DMS53 treated with DMSO at 0.1 percent for 48 hours (cell line): ENCODE measurements around the gene RNF182.
"Not testable (repeated sequence)": the region's sequence is repeated elsewhere in the genome, so short reads cannot be mapped to it uniquely, and the experiment has no call there.

ENCODE experiments used
- DNase-seq: peaks from one replicate; lab custom pipeline; 2025; ENCODE audit not compliant: unreplicated experiment; lab: John Stamatoyannopoulos, UW

The RNF182 gene, protein sequence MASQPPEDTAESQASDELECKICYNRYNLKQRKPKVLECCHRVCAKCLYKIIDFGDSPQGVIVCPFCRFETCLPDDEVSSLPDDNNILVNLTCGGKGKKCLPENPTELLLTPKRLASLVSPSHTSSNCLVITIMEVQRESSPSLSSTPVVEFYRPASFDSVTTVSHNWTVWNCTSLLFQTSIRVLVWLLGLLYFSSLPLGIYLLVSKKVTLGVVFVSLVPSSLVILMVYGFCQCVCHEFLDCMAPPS

GRCh38 chr6:13924949-13925881 lies at the start of gene RNF182:
Gene RNF182, plus strand, starts transcription at chr6:13924952. Its CDS starts 52,168 bp downstream, at chr6:13977120.
- DNase-seq, result peak; percentile 14

- no peak for DNase-seq
These were observed 47.7 kb upstream of the RNF182 start for GRCh38 chr6:13877051-13877450.

DNA sequence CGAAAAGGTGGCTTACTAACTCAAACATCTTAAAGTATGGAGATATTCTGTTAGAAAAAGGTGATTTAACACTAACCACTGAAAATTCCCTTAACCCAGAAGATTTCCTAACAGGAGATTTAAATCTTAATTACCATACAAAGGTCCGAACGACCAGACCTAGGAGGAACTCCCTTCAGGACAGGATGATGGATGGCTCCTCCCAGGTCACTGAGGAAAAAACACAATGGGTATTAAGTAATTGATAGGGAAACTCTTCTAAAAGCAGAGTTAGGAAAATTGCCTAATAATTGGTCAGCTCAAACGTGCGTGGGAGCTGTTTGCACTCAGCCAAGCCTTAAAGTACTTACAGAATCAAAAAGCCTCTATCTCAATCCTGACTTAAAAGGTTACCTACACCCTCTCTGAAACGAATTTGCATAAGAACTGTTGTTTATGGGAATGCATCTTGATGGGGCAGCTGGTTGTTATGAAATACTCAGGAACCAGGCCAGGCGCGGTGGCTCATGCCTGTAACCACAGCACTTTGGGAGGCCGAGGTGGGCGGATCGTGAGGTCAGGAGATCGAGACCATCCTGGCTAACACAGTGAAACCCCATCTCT lies 44.6 kb upstream of the RNF182 start:
- not testable (repeated sequence) for DNase-seq

- DNase-seq, result no peak
These were observed 43.1 kb upstream of the RNF182 start for GRCh38 chr6:13881621-13882165.

DNA sequence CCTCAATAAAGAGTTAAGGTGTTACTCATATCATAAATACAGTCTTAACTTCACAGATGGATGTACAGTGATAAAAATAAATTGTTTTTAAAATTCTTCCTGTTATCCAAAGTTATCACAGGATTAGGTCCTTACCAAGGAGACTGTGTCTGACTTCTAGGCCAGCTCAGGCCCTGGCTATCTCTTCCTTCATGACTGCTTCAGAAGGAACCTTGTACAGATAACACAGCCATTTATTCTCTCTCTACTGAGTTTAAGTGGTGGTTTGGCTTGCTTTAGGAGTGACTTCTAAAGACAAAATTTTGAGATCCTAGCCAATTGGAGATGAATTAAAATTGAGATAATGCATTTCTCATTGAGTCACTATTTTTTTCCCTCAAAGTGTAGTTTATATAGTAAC lies 40.8 kb upstream of the RNF182 start:
- DNase-seq, result no peak

GRCh38 chr6:13884397-13884796 lies 40.4 kb upstream of the RNF182 start:
- DNase-seq, result no peak

DNA sequence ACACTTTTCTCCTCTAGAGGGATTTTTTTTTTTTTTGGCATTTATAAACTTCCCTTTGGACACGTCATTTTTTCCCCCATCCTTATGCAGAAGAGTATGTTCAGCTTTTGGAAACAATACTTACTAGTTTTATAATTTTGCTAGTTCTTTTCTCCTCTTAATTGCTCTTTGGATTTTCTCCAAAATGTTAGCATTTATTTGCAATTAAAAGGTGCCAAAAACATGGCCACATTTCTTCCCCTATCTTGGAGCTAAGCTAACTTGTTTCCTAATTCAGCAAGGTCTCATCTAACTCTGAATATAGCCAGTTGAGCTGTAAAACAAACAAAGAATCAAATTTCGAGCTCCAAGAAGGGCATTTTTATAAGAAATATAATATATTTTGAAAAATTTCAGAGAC lies 39.2 kb upstream of the RNF182 start:
- DNase-seq, result no peak

GRCh38 chr6:13886949-13887348 lies 37.8 kb upstream of the RNF182 start:
- DNase-seq, result no peak

DNA sequence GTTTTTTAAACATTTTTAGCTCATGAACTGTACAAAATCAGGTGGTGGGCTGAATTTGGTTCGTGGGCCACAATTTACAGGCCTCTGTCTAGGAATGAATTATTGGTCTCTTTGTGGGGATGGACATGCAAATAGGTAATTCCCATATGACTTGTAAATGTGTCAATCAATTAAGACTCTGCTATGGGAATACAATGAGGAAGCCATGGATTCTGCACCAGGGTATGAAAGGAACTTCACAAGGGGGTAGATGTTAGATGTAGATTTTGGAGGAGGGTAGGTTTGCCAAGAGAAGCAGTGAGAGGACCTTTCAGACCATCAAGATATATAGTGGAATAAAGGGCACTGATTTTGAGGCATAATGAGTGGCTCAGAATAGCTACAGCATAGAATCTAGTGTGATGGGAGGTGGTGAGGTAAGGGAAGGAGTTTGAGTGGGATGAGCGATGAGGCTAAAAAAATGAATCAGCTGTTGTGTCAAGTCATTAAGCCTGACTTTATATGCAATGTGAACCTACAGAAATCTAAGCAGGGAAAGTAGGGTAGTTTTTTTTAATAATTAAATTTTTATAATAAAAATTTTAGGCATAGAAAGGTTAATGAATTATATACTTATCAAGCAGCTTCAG lies 32.6 kb upstream of the RNF182 start:
- DNase-seq, result no peak

DNA sequence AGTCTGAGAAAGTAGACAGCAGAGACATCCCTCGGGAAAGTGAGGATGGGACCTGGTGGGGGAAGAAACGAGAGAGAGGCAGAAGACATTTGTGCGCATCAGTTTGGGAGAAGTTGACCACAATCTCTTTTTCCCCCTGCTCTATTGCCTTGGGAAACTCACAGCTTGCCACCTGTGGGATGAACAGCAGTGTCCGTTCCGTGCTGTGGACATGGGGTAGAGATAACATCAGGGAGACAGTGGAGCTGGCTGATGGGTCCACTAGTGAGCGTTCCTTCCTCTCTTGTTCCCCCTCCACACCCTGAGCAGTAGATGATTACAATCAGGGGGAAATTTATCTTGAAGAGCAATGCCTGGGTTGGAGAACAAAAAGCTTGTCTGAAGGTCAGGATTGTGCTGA lies 21.8 kb upstream of the RNF182 start:
- DNase-seq, result no peak

GRCh38 chr6:13903364-13903763 lies 21.4 kb upstream of the RNF182 start:
- DNase-seq, result no peak

- no peak for DNase-seq
These were observed 17.8 kb upstream of the RNF182 start for GRCh38 chr6:13907001-13907350.

DNA sequence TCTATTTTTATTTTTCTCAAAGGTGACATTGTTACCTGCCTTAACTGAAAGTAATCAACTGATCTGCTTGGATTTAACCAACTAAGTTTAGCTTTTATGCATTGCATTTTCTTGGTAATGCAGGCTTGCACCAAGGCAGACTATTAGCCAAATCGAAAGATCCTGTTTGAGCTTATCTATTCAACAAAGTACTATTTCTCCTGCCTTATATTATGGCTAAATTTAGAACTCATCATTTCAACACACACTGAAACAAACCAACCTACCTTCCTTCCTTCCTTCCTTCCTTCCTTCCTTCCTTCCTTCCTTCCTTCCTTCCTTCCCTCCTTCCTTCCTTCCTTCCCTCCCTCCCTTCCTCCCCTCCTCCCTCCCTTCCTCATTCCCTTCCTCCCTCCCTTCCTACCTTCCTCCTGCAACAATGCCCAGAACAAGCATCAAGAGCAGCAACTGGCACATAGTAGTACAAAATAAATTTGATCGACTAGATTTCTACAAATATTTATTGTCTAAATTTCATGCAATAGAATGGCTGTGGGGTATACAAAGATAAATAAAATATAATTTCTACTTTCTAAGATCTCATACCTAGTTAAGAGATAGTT lies 17.0 kb upstream of the RNF182 start:
- DNase-seq, result no peak

- peak; percentile 65 for DNase-seq
These were observed 15.8 kb upstream of the RNF182 start for GRCh38 chr6:13908955-13909381.

DNA sequence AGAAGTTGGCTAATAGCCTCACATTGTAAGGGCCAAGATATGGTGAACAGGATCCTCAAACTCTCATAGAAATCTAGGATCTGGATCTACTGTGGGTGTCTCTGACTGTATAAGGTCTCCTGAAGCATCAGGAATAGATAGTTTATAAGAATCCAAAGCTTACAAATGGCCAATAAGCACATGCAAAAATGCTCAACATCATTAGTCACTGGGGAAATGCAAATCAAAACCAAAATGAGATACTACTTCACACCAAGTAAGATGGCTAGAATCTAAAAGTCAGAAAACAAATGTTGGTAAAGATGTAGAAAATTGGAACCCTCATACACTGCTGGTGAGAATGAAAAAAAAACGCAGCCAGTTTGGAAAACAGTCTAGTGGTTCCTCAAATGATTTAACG lies 14.3 kb upstream of the RNF182 start:
- no peak for DNase-seq

DNA sequence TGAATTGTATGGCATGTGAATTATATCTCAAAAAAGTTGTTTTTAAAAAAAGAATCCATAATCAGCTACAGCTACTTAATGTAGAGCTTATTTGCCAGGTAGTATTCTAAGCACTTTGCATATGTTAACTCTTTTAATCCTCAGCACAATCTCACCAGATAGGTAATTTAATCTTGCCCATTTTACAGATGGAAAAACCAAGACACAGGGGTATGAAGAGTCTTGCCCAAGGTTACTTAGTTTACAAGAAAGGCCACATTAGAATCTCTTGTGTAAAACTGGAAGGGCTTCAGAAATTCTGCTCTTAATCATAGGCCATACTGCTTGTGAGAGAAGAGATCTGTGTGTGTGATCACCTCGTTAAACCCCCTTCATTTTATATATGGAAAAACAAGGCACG lies 13.4 kb upstream of the RNF182 start:
- DNase-seq, result no peak

DNA sequence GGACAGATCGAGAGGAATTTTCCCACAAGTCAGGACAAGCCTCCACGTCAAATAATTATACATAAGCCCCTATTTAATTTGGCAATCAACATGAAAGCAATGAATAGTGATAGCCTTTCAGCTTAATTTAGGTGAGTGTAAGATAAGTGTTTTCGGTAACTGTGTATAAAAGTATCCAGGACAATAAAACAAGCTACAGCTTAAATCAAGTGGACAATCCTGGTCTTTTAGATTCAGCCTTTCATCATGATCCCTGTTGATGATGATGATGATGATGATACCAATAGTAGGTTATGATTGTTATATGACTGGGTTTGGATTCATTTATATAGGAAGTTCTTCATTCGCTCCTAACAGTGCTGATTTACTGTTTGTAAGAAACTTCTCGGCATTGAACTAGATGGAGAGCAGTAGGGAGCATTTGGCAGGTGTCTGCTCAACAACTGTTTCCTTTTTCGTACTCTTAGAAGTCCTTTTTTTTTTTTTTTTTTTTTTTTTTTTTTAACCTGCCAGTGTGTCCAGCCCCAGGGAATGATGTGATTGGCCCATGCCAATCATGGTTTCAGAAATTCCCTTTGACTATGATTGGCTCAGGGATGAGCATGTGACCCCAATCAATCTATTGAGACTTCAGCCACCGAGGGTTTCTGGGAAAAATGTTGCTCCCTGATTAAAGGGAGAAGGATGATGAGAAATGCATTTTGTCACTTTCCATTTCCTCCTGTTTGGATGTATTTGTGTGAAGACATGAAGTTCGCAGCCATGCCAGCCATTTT lies 11.3 kb upstream of the RNF182 start:
- DNase-seq, result no peak

DNA sequence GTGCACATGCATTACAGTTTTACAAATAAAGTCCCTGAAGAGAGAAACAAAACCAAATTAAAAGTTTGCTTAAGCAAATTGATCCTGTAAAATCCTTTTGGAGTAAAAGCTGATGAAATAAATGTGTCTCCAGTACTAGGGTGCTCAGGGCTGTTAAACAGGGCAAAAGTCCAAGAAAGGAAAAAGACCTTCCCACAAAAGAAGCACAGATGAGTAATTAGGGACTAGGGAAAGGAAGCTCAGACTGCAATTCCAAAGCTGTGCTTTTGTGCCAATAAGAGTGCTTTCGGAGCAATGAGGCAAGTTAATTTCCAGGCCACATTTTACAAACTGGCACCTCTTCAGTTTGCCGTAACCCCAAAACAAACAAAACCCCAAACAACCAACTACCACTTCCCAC lies 10.4 kb upstream of the RNF182 start:
- no peak for DNase-seq

- DNase-seq, result no peak
These were observed 9.1 kb upstream of the RNF182 start for GRCh38 chr6:13915561-13916229.
